OCI-LY3 (cell line): ENCODE results near the gene MCTP2.

Experiments
- EZH2phosphoT487 ChIP-seq: fragments of 200-600 bp; shearing (Covaris generic); IDR thresholded peaks from 2 replicates; pipeline ENCODE4 v1.6.1; 2018; ENCODE audit warnings: antibody characterized with exemption, mixed run types, low read depth
- TF ChIP-seq, protein P1 (sequence below): fragments of 200-600, 300-600 bp; sonication (generic); IDR thresholded peaks from 2 replicates; pipeline ENCODE4 v1.5.1; 2014; ENCODE audit warnings: antibody characterized with exemption, low read length, low read depth

DNA sequence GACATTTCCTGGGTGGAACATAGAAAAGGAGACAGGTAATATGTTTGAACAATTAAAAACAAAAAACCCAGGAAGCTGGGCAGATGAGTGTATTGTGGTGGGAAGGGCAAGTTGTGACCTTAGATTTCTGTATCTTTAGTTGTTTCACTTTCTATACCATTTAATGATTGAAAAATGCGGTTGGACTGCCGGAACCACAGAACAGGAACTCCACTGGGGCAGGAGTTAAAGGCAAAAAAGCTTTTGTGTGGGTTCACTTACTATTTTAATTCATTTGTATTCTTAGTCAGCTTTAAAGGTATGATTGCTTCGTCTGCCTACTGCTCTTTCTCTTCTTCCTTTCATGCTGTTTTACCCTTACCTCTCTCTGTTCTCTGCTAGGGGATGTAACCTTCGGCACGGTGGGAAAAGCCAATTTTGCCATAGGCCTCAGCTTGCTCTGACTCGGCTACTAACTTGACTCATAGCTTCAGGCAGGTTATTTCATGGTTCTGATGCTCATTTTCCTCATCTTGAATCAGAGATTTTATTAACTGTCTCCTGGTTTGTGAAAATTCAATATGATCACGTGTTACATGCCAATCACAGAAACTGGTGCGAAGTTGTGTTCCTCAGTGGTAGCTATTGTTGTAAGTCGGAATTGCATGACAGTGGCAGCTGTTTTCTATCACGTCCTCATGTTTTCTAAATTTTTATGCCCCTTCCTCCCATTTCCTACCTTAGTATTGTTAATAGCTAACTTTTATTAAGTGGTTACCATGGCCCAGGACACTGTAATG, 1.6 kb upstream of the MCTP2 start:
- TF ChIP-seq, protein P1, sequence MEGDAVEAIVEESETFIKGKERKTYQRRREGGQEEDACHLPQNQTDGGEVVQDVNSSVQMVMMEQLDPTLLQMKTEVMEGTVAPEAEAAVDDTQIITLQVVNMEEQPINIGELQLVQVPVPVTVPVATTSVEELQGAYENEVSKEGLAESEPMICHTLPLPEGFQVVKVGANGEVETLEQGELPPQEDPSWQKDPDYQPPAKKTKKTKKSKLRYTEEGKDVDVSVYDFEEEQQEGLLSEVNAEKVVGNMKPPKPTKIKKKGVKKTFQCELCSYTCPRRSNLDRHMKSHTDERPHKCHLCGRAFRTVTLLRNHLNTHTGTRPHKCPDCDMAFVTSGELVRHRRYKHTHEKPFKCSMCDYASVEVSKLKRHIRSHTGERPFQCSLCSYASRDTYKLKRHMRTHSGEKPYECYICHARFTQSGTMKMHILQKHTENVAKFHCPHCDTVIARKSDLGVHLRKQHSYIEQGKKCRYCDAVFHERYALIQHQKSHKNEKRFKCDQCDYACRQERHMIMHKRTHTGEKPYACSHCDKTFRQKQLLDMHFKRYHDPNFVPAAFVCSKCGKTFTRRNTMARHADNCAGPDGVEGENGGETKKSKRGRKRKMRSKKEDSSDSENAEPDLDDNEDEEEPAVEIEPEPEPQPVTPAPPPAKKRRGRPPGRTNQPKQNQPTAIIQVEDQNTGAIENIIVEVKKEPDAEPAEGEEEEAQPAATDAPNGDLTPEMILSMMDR, result no peak
- no peak for TF ChIP-seq EZH2phosphoT487
